ENCODE data around the gene PAQR4. TPM values are rescaled to one million over a fixed set of nuclear protein-coding genes. Genes with fewer than 3 reads are reported as not detected.

Gene PAQR4
- total and polyA plus RNA-seq, 2 of the 13 experiments (the other 11 are each of a cell fraction or from before 2014, with no cell fraction given) = 15.9 to 24.8 TPM

DNA sequence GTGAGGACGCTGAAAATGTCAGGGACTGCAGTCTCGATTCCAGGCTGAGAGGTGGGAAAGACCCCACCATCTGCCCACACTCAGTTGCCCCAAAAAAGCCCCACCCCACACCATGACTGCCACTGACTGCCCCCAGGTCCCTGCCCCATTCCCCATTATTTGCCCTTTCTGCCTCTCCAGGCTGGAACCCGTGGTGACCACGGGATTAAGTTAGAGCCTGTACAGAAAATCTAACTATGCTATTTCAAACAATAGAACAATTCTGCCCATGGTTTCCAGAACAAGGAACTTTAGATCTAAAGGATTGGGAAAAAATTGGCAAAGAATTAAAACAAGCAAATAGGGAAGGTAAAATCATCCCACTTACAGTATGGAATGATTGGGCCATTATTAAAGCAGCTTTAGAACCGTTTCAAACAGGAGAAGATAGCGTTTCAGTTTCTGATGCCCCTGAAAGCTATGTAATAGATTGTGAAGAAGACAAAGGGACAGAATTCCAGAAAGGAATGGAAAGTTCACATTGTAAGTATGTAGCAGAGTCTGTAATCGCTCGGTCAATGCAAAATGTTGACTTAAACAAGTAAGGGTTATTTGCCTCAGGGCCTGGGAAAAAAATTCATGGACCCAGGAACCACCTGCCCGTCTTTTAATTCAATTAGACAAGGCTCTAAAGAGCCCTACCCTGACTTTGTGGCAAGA lies 43.0 kb upstream of the PAQR4 start:
- Histone ChIP-seq H3K27me3 (ENCODE audit: control insufficient read depth in 1 of 2, insufficient read depth in 2 of 2, low read length in 2 of 2) (no peaks in the 10 kb centered on the region), H3K4me1 (ENCODE audit: insufficient read depth, low read length) (0 out of 2 replicates have a peak, but pooled peaks cover 9% of the 10 kb centered on the region), H3K36me3 (replicated peaks in 1 of 2; ENCODE audit: control insufficient read depth in 1 of 2, insufficient read depth in 2 of 2, low read length in 2 of 2) (peaks cover 3 to 5% of the 10 kb centered on the region in 2 experiments; a peak in 2 of 5 replicates), H3K9ac (ENCODE audit: insufficient read depth, low read depth, low read length) (no peak overlapping the region), H3K27ac (ENCODE audit: extremely low read length, insufficient read depth, low read length) (no peak overlapping the region), H2AFZ (ENCODE audit: low read length) (no peak overlapping the region), H3K4me3 (replicated peaks in 1 of 3; ENCODE audit: insufficient read depth in 1 of 3, low read depth in 2 of 3, low read length in 3 of 3) (no peak overlapping the region), H3K4me2 (ENCODE audit: low read depth, low read length) (no peak overlapping the region), H4K20me1 (ENCODE audit: insufficient read depth, low read length) (no peaks in the 10 kb centered on the region), H3K79me2 (ENCODE audit: insufficient read depth, low read length) (no peaks in the 10 kb centered on the region), H3K9me3 (ENCODE audit: low read length) (no peaks in the 10 kb centered on the region)
- ATAC-seq (no peak), FAIRE-seq (no peak), DNase-seq (ENCODE audit: low spot score) (no peak)
- 77% methylated on average over 9 of the region's 9 CpGs for WGBS (ENCODE audit: low lambda C conversion rate)
- POLR2A ChIA-PET = no interaction called here
- CTCF ChIA-PET (ENCODE audit: low intra/inter-chr PET ratio, low total read pairs) = interaction anchor here (1.2 to 2.0 kb wide), 3 partner anchors 58 to 87 kb away, joined by 3 to 9 read pairs (median 8); no protein-coding TSS in a partner anchor
- no peak for TF ChIP-seq AKAP8 (CRISPR knock-in tag; IDR thresholded peaks at IDR 0.05)
- TF ChIP-seq HIC2 (CRISPR knock-in tag; IDR thresholded peaks at IDR 0.05; ENCODE audit: low read depth) = no peak
- TF ChIP-seq, protein P1, sequence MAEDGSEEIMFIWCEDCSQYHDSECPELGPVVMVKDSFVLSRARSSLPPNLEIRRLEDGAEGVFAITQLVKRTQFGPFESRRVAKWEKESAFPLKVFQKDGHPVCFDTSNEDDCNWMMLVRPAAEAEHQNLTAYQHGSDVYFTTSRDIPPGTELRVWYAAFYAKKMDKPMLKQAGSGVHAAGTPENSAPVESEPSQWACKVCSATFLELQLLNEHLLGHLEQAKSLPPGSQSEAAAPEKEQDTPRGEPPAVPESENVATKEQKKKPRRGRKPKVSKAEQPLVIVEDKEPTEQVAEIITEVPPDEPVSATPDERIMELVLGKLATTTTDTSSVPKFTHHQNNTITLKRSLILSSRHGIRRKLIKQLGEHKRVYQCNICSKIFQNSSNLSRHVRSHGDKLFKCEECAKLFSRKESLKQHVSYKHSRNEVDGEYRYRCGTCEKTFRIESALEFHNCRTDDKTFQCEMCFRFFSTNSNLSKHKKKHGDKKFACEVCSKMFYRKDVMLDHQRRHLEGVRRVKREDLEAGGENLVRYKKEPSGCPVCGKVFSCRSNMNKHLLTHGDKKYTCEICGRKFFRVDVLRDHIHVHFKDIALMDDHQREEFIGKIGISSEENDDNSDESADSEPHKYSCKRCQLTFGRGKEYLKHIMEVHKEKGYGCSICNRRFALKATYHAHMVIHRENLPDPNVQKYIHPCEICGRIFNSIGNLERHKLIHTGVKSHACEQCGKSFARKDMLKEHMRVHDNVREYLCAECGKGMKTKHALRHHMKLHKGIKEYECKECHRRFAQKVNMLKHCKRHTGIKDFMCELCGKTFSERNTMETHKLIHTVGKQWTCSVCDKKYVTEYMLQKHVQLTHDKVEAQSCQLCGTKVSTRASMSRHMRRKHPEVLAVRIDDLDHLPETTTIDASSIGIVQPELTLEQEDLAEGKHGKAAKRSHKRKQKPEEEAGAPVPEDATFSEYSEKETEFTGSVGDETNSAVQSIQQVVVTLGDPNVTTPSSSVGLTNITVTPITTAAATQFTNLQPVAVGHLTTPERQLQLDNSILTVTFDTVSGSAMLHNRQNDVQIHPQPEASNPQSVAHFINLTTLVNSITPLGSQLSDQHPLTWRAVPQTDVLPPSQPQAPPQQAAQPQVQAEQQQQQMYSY (CRISPR knock-in tag; IDR thresholded peaks at IDR 0.05) = no peak
- no peak for TF ChIP-seq MIER3 (CRISPR knock-in tag; IDR thresholded peaks at IDR 0.05; ENCODE audit: borderline replicate concordance)
- TF ChIP-seq GPN1 (CRISPR knock-in tag; IDR thresholded peaks at IDR 0.05; ENCODE audit: borderline replicate concordance) = no peak
- TF ChIP-seq IRF2 (CRISPR knock-in tag; IDR thresholded peaks at IDR 0.05) = no peak
- TF ChIP-seq FOXO4 (CRISPR knock-in tag; conservative IDR thresholded peaks at IDR 0.05) = no peak
- no peak for TF ChIP-seq ZFP36L2 (CRISPR knock-in tag; IDR thresholded peaks at IDR 0.05)
- TF ChIP-seq, protein P2, sequence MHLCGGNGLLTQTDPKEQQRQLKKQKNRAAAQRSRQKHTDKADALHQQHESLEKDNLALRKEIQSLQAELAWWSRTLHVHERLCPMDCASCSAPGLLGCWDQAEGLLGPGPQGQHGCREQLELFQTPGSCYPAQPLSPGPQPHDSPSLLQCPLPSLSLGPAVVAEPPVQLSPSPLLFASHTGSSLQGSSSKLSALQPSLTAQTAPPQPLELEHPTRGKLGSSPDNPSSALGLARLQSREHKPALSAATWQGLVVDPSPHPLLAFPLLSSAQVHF (CRISPR knock-in tag; IDR thresholded peaks at IDR 0.05) = no peak
- no peak for TF ChIP-seq MNT (IDR thresholded peaks at IDR 0.05)
- TF ChIP-seq RBM22 (optimal IDR thresholded peaks at IDR 0.05; ENCODE audit: low read length) = no peak
- no peak for TF ChIP-seq ISL2 (CRISPR knock-in tag; IDR thresholded peaks at IDR 0.05)
- TF ChIP-seq ATF1 (CRISPR knock-in tag; IDR thresholded peaks at IDR 0.05) = no peak
- no peak for TF ChIP-seq SP2 (CRISPR knock-in tag; IDR thresholded peaks at IDR 0.05)
- TF ChIP-seq CHD2 (IDR thresholded peaks at IDR 0.05; ENCODE audit: low read depth, low read length) = no peak
- TF ChIP-seq SP140L (CRISPR knock-in tag; IDR thresholded peaks at IDR 0.05; ENCODE audit: borderline replicate concordance) = no peak
- no TSS peak for BruUV-seq (replicated peaks)
- intact Hi-C loops (cut with micrococcal nuclease; ENCODE audit: unreplicated experiment) (no loop called here), in situ Hi-C loops (cut with HindIII; ENCODE audit: extremely low pct_ligation_motif_present, low pct_unique_long_range_greater_than_20kb) (no loop called here)
